Fibroblast of skin of right biceps (primary cell): ENCODE measurements around the gene CABLES1.

ENCODE experiments used
- DNase-seq: peaks from one replicate; pipeline ENCODE4 v3.0.0-alpha.2; 2013

CABLES1 gene

GRCh38 chr18:23196119-23197007, 61.1 kb downstream of the CABLES1 start:
- DNase-seq, result no peak

- DNase-seq, result no peak
Measured at GRCh38 chr18:23198217-23198845, 63.0 kb downstream of the CABLES1 start.

- no peak for DNase-seq
Measured at GRCh38 chr18:23200756-23201155, 65.5 kb downstream of the CABLES1 start.

- DNase-seq, result no peak
Measured at GRCh38 chr18:23201741-23202140, 66.5 kb downstream of the CABLES1 start.

- no peak for DNase-seq
Measured at GRCh38 chr18:23203891-23204432, 68.7 kb downstream of the CABLES1 start.

- peak; percentile 67 for DNase-seq
Measured at GRCh38 chr18:23204589-23205235, 69.4 kb downstream of the CABLES1 start.

- DNase-seq, result no peak
Measured at GRCh38 chr18:23205980-23206379, 70.7 kb downstream of the CABLES1 start.

- DNase-seq, result peak; percentile 56
Measured at GRCh38 chr18:23207191-23207955, 72.1 kb downstream of the CABLES1 start.

GRCh38 chr18:23207994-23208393, 72.7 kb downstream of the CABLES1 start:
- DNase-seq, result no peak

GRCh38 chr18:23208600-23208999, 73.3 kb downstream of the CABLES1 start:
- DNase-seq, result no peak

GRCh38 chr18:23209031-23209430, 73.7 kb downstream of the CABLES1 start:
- DNase-seq, result peak; percentile 24

GRCh38 chr18:23209796-23210195, 74.5 kb downstream of the CABLES1 start:
- no peak for DNase-seq

- DNase-seq, result no peak
Measured at GRCh38 chr18:23210526-23210925, 75.2 kb downstream of the CABLES1 start.

GRCh38 chr18:23211146-23211545, 75.9 kb downstream of the CABLES1 start:
- DNase-seq, result no peak

GRCh38 chr18:23212161-23212560, 76.9 kb downstream of the CABLES1 start:
- DNase-seq, result no peak

GRCh38 chr18:23213200-23213599, 77.9 kb downstream of the CABLES1 start:
- no peak for DNase-seq

GRCh38 chr18:23217781-23218180, 82.5 kb downstream of the CABLES1 start:
- DNase-seq, result no peak

GRCh38 chr18:23220355-23220754, 85.1 kb downstream of the CABLES1 start:
- no peak for DNase-seq

- DNase-seq, result no peak
Measured at GRCh38 chr18:23223641-23224040, 88.4 kb downstream of the CABLES1 start.

- DNase-seq, result peak; percentile 94
Measured at GRCh38 chr18:23225503-23225902, 90.2 kb downstream of the CABLES1 start.

- peak; percentile 37 for DNase-seq
Measured at GRCh38 chr18:23226391-23226790, 91.1 kb downstream of the CABLES1 start.

GRCh38 chr18:23226930-23227725, 91.8 kb downstream of the CABLES1 start:
- peak; percentile 87 for DNase-seq
